HG02763 (cell line): Measurements from ENCODE around the gene FMOD.
"Not testable (repeated sequence)": the region's sequence is repeated elsewhere in the genome, so short reads cannot be mapped to it uniquely, and the experiment has no call there.

Source experiments
- ATAC-seq: cut with Tn5 transposase; IDR thresholded peaks from one replicate; pipeline ENCODE4 v1.9.1; 2021; ENCODE audit warnings: mild to moderate bottlenecking, moderate library complexity; ENCODE audit not compliant: unreplicated experiment

Gene FMOD

GRCh38 chr1:203306965-203307541 is 43.9 kb downstream of the FMOD start:
- no peak for ATAC-seq

GRCh38 chr1:203306089-203306964 is 44.6 kb downstream of the FMOD start:
- ATAC-seq = no peak

GRCh38 chr1:203305809-203306088 is 45.2 kb downstream of the FMOD start:
- no peak for ATAC-seq

GRCh38 chr1:203304919-203305808 is 45.8 kb downstream of the FMOD start, which contains the start of gene BTG2:
TSS of gene BTG2 (plus strand) at chr1:203305519. CDS start at chr1:203305607, 88 bp downstream.
- ATAC-seq = peak; percentile 64

GRCh38 chr1:203304391-203304918 is 46.5 kb downstream of the FMOD start:
- ATAC-seq = no peak

GRCh38 chr1:203302894-203303293 is 48.0 kb downstream of the FMOD start:
- no peak for ATAC-seq

GRCh38 chr1:203302456-203302855 is 48.5 kb downstream of the FMOD start:
- no peak for ATAC-seq

GRCh38 chr1:203301331-203301668 is 49.6 kb downstream of the FMOD start:
- ATAC-seq = no peak

- no peak for ATAC-seq
Measured at GRCh38 chr1:203300441-203301330, 50.2 kb downstream of the FMOD start.

- not testable (repeated sequence) for ATAC-seq
Measured at GRCh38 chr1:203299719-203300429, 51.0 kb downstream of the FMOD start.

- ATAC-seq = peak; percentile 51
Measured at GRCh38 chr1:203299169-203299568, 51.8 kb downstream of the FMOD start.

GRCh38 chr1:203296460-203297073 is 54.4 kb downstream of the FMOD start:
- ATAC-seq = no peak

- no peak for ATAC-seq
Measured at GRCh38 chr1:203295796-203296195, 55.1 kb downstream of the FMOD start.

GRCh38 chr1:203291201-203292096 is 59.5 kb downstream of the FMOD start:
- ATAC-seq = no peak
